Chondrocyte (in vitro differentiated cells): ENCODE results near the gene ICA1. TPM values are rescaled to one million over a fixed set of nuclear protein-coding genes. Genes with fewer than 3 reads are reported as not detected.
A peak's percentile ranks its signal among the peaks of the same experiment; 100 is the strongest.

Experiments
- DNase-seq: peaks from one replicate; pipeline ENCODE4 v3.0.0; 2021; ENCODE audit warnings: mixed read lengths, low spot score
- H3K27ac Mint-ChIP-seq: one replicate; pipeline ENCODE4 v1.8.0; 2021; ENCODE audit warnings: mild to moderate bottlenecking, moderate library complexity, mixed read lengths; ENCODE audit not compliant: unreplicated experiment
- H3K27me3 Mint-ChIP-seq: 2 replicates; pipeline ENCODE4 v1.8.0; 2021; ENCODE audit warnings: low read depth, mixed read lengths
- H3K36me3 Mint-ChIP-seq: 2 replicates; pipeline ENCODE4 v1.8.0; 2021; ENCODE audit warnings: low read depth, mixed read lengths
- H3K4me1 Mint-ChIP-seq: 2 replicates; pipeline ENCODE4 v1.8.0; 2021; ENCODE audit warnings: low read depth, mild to moderate bottlenecking, mixed read lengths
- H3K4me3 Mint-ChIP-seq: one replicate; pipeline ENCODE4 v1.8.0; 2021; ENCODE audit warnings: mild to moderate bottlenecking, moderate library complexity, mixed read lengths; ENCODE audit not compliant: unreplicated experiment
- H3K9me3 Mint-ChIP-seq: 2 replicates; pipeline ENCODE4 v1.8.0; 2021; ENCODE audit warnings: low read depth, mixed read lengths
- total RNA-seq: library from RNA; stranded (reverse); gene quantifications from 3 replicates; pipeline ENCODE4 v1.2.1, GENCODE V29; 2021
- TF ChIP-seq, protein P1 (sequence below): fragments of 200-600 bp; sonication (generic); IDR thresholded peaks from 2 replicates; pipeline ENCODE4 v1.5.0; 2021; ENCODE audit warnings: antibody characterized with exemption, mild to moderate bottlenecking, moderate library complexity

ICA1 gene
- total RNA-seq, 1 donor from 2014 or later, result 5.0 TPM

DNA sequence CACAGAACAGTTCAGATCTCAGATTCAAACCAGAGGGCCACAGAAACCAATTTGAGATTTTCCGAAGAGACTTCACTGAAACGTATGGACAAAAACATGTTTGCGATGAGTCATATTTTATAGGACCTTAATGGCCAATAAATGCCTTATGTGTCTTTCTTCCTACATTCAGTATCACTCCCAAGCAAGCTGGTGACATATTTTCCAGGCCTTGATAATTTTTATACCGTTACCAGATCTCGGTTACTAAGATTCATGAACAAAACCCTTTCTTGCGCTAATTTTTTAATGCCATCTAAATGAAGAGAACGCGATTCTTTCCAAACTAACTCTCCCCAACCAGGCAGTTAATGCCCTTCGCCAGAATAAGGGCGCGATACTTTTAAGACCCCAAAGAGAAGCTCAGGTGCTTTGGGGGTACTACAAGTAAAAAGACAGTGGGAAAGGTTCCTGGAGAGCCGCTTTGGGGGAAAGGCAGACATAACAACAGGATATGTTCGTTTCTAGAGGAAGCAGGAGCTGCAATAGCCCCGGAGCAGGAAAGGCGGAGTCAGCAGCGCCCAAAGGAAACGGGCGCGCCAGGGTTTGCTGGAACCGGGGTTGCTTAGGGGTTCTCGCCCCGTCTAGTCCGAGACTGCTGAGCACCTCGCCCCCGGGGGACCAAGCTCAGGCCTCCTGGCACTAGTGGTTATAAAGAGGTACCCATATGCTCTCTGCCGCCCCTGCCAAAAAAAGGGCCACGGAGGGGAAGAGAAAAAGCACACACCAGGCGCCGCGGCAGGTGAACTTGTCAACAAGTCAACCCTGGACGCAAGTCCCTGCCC, 884 bp downstream of the ICA1 start:
- Mint-ChIP-seq H3K27me3 (peaks cover 24% of the 10 kb centered on the region), H3K4me1 (peaks cover 8% of the 10 kb centered on the region), H3K36me3 (peaks cover 2% of the 10 kb centered on the region), H3K27ac (peak overlapping the region; percentile 18), H3K4me3 (peak overlapping the region; percentile 73), H3K9me3 (peaks cover 9% of the 10 kb centered on the region)
- DNase-seq, result peak; percentile 72
- TF ChIP-seq, protein P1, sequence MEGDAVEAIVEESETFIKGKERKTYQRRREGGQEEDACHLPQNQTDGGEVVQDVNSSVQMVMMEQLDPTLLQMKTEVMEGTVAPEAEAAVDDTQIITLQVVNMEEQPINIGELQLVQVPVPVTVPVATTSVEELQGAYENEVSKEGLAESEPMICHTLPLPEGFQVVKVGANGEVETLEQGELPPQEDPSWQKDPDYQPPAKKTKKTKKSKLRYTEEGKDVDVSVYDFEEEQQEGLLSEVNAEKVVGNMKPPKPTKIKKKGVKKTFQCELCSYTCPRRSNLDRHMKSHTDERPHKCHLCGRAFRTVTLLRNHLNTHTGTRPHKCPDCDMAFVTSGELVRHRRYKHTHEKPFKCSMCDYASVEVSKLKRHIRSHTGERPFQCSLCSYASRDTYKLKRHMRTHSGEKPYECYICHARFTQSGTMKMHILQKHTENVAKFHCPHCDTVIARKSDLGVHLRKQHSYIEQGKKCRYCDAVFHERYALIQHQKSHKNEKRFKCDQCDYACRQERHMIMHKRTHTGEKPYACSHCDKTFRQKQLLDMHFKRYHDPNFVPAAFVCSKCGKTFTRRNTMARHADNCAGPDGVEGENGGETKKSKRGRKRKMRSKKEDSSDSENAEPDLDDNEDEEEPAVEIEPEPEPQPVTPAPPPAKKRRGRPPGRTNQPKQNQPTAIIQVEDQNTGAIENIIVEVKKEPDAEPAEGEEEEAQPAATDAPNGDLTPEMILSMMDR, result no peak

DNA sequence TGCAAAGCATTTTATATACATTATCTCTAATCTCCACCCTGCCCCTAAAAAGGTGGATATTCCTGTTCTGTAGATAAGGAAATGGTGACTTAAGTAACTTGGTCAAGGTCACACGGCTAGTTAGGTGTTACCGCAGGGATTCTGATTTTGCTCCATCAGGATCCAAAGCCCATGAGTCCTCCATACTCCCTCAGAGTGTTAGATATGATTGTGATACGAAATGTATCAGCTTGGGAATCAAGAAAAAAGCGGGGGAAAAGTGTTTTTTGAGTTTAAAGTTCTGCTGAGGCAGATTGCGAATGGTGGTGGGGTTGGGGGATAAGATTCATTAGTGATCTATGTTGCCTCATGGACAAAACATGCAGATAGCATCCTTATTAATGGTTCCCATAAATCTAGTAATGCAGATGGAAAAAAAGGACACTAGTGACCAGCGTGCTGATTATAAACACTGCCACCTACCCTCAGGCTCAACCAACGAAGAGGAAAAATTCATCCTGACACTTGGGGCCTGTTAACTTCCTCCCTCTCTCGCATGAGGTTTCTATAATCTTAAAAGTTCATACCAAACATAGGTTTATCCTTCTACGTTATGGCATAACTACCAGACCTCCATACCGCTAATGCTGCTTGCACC, 2.3 kb downstream of the ICA1 start:
- Mint-ChIP-seq H3K36me3 (peaks cover under 1% of the 10 kb centered on the region), H3K4me1 (peaks cover 8% of the 10 kb centered on the region), H3K27me3 (peaks cover 17% of the 10 kb centered on the region), H3K27ac (no peak overlapping the region), H3K4me3 (no peak overlapping the region), H3K9me3 (peaks cover 5% of the 10 kb centered on the region)
- no peak for DNase-seq
- TF ChIP-seq, protein P1, result no peak

DNA sequence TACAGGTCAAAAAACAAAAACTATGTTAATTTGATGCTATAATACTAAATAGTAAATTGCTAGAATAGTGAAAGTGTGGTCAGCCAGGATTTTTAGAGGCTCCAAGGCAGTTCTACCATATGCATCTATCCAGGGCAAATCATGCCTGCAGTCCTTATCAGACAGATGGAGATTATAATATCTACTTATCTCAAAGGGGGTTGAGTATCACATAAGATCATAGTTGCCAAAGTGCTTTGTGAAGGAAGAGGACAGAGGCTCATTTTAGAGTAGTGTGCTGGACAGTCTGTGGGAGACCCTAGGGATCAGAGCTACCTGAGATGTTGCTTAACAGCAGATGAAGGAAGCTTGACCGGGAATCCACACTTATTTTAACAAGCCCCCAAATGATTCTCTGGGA, 3.2 kb downstream of the ICA1 start:
- peaks cover 11% of the 10 kb centered on the region for H3K27me3 Mint-ChIP-seq
- no peaks in the 10 kb centered on the region for H3K9me3 Mint-ChIP-seq
- H3K4me3 Mint-ChIP-seq, result no peak overlapping the region
- H3K36me3 Mint-ChIP-seq, result no peaks in the 10 kb centered on the region
- H3K27ac Mint-ChIP-seq, result no peak overlapping the region
- H3K4me1 Mint-ChIP-seq, result peaks cover 8% of the 10 kb centered on the region
- TF ChIP-seq, protein P1, result no peak
- no peak for DNase-seq

DNA sequence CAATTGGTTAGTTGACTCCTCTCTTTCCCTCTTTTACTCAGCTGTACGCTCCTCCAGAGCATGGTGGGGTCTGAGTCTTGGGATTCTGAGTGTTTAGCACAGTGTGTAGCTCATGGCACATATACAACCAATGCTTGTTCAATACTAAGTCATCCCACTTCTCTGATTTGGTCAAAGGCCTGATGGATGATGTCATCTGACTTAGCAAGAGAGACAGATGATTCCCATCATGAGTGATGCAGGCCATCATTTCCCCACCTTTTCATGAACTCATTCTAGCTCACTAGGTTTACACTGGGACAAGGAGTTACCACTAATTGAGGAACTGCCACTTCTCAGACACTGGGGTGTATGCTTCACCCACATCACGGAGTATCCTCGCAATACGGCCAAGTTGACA, 3.8 kb downstream of the ICA1 start:
- DNase-seq, result no peak
- H3K27ac Mint-ChIP-seq, result no peak overlapping the region
- no peaks in the 10 kb centered on the region for H3K9me3 Mint-ChIP-seq
- H3K4me1 Mint-ChIP-seq, result peaks cover 8% of the 10 kb centered on the region
- TF ChIP-seq, protein P1, result no peak
- no peak overlapping the region for H3K4me3 Mint-ChIP-seq
- H3K36me3 Mint-ChIP-seq, result no peaks in the 10 kb centered on the region
- H3K27me3 Mint-ChIP-seq, result peaks cover 11% of the 10 kb centered on the region

- DNase-seq, result no peak
- H3K27ac Mint-ChIP-seq, result no peak overlapping the region
- H3K4me3 Mint-ChIP-seq, result no peak overlapping the region
- H3K27me3 Mint-ChIP-seq, result peaks cover 9% of the 10 kb centered on the region
- no peaks in the 10 kb centered on the region for H3K36me3 Mint-ChIP-seq
- TF ChIP-seq, protein P1, result no peak
- H3K9me3 Mint-ChIP-seq, result no peaks in the 10 kb centered on the region
- peaks cover 4% of the 10 kb centered on the region for H3K4me1 Mint-ChIP-seq
Observed at GRCh38 chr7:8255680-8256655, 6.0 kb downstream of the ICA1 start.
